DMS53 treated with DMSO at 0.1 percent for 48 hours (cell line): ENCODE data around the gene SPPL3.

ENCODE experiments used
- DNase-seq: peaks from one replicate; lab custom pipeline; 2025; ENCODE audit not compliant: unreplicated experiment; lab: John Stamatoyannopoulos, UW

Gene SPPL3

GRCh38 chr12:120725659-120726509 lies 178.3 kb downstream of the SPPL3 start, which contains the start of gene ACADS:
Gene ACADS, plus strand, starts transcription at chr12:120725826. Its CDS starts 60 bp downstream, at chr12:120725886.
- peak; percentile 82 for DNase-seq

- DNase-seq = no peak
Observed at GRCh38 chr12:120725151-120725658, 179.0 kb downstream of the SPPL3 start.

DNA sequence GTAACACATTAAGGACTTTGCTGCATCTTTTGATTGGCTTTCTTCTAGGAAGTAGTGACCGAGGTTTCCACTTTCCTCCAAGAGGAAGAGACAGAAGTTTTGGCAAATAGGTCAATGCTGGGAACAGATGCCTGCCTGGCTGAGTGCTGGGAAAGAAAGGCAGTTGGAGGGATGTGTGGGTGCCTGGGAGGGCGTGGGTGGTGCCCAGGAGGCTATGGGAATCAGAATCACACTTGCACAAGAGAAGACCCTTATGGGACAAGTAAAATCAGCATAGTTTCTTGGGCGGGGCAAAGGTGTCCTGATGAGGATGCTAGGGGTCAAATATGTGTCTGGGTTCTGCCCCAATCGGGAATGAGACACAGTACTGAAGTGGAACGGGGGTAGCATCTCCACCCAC lies 179.4 kb downstream of the SPPL3 start:
- no peak for DNase-seq

- DNase-seq = no peak
Observed at GRCh38 chr12:120722784-120723183, 181.4 kb downstream of the SPPL3 start.

DNA sequence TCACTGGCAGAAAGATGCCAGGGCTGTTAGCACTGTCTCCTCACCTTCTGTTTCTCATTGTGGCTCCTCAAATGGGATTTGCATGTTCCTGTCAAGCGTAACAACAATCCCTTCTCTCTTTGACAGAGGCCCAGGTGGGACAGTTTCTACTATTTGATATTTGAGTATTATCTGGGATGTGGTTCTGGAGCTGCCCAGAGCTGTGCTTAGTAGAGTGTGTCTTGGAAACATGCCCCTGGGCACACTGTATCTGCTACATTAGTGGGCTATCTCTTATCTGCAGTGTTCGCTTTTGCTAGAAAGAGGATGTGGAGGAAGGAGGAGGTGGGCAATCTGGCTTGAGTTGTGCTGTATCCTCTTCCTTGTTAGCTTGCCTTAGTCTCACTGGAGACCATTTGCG lies 182.3 kb downstream of the SPPL3 start:
- no peak for DNase-seq

GRCh38 chr12:120720987-120721801 lies 183.0 kb downstream of the SPPL3 start:
- DNase-seq = no peak

- no peak for DNase-seq
Observed at GRCh38 chr12:120720234-120720986, 183.7 kb downstream of the SPPL3 start.

- DNase-seq = no peak
Observed at GRCh38 chr12:120719496-120720233, 184.5 kb downstream of the SPPL3 start.

DNA sequence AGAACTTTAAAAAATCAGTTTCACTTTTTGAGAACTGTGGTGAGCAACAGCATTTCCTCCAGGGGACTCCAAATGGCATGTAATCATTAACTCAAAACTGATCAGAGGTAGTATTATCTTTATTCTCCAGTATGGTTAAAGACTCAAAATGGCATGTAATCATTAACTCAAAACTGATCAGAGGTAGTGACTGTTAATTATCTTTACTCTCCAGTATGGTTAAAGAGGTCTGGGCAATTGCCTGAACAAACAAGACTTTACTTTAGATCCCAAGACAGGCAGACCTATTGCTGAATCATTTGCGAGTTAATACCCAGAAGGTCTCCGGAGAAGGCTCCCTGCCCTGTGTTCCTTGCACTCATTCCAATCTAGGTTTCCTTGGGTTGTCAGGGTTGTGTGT lies 185.1 kb downstream of the SPPL3 start:
- DNase-seq = no peak

DNA sequence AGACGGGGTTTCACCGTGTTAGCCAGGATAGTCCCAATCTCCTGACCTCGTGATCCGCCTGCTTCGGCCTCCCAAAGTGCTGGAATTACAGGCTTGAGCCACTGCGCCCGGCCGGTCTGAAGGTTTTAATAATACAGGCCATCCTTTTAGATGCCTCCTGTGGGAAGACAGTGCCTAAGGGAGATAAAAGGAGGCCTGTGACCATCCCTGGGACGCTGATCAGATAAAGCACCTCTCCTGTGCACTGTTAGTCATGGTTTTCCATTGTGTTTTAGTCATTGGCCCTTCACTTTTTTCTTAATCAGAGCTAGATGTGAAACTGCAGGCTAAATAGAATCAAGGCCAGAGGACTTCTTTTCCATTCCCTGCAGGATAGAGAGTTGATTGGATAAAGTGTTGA lies 186.1 kb downstream of the SPPL3 start:
- no peak for DNase-seq

- peak; percentile 73 for DNase-seq
Observed at GRCh38 chr12:120713861-120714482, 190.2 kb downstream of the SPPL3 start.

- no peak for DNase-seq
Observed at GRCh38 chr12:120712610-120713009, 191.5 kb downstream of the SPPL3 start.
